MM.1S (cell line): ENCODE data around the gene HRH3.

Experiments
- EZH2 ChIP-seq: fragments of 300-600 bp; sonication (generic); optimal IDR thresholded peaks from 2 replicates; pipeline ENCODE3; 2017; ENCODE audit warnings: low read depth, mild to moderate bottlenecking, antibody characterized with exemption, low read length, mixed read lengths
- EZH2phosphoT487 ChIP-seq: fragments of 300-600 bp; sonication (generic); IDR thresholded peaks from 2 replicates; pipeline ENCODE4 v1.6.1; 2018; ENCODE audit warnings: antibody characterized with exemption, low read length
- TF ChIP-seq, protein P1 (sequence below): fragments of 300-600 bp; sonication (generic); IDR thresholded peaks from 2 replicates; pipeline ENCODE4 v1.5.1; 2016; ENCODE audit warnings: antibody characterized with exemption, low read length, mixed read lengths

DNA sequence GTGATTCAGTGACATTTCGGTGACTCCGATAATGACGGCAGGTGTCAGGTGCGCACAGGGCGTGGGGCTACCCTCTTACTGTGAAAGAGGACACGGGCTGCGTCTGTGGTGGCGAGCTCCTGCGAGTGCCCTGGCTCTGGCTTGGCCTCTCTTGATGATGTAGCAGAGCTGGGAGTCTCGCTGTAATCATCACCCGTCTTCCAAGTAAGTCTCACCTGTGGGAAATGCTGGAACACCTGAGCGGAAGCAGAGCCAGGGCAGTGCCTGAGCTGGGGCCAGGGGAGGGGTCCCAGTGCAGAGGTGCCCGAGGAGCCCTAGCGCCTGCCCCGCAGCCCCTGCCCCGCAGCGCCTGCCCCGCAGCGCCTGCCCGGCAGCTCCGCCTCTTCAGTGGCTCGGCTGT, 23.0 kb upstream of the HRH3 start:
- TF ChIP-seq, protein P1, sequence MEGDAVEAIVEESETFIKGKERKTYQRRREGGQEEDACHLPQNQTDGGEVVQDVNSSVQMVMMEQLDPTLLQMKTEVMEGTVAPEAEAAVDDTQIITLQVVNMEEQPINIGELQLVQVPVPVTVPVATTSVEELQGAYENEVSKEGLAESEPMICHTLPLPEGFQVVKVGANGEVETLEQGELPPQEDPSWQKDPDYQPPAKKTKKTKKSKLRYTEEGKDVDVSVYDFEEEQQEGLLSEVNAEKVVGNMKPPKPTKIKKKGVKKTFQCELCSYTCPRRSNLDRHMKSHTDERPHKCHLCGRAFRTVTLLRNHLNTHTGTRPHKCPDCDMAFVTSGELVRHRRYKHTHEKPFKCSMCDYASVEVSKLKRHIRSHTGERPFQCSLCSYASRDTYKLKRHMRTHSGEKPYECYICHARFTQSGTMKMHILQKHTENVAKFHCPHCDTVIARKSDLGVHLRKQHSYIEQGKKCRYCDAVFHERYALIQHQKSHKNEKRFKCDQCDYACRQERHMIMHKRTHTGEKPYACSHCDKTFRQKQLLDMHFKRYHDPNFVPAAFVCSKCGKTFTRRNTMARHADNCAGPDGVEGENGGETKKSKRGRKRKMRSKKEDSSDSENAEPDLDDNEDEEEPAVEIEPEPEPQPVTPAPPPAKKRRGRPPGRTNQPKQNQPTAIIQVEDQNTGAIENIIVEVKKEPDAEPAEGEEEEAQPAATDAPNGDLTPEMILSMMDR, result no peak
- no peak for TF ChIP-seq EZH2
- no peak for TF ChIP-seq EZH2phosphoT487
